GM18858 (cell line): ENCODE results near the gene ADPGK.
A peak's percentile ranks its signal among the peaks of the same experiment; 100 is the strongest.
"Not testable (repeated sequence)": the region's sequence is repeated elsewhere in the genome, so short reads cannot be mapped to it uniquely, and the experiment has no call there.

Experiments
- ATAC-seq: cut with Tn5 transposase; IDR thresholded peaks from one replicate; pipeline ENCODE4 v1.9.1; 2021; ENCODE audit not compliant: unreplicated experiment

Gene ADPGK

DNA sequence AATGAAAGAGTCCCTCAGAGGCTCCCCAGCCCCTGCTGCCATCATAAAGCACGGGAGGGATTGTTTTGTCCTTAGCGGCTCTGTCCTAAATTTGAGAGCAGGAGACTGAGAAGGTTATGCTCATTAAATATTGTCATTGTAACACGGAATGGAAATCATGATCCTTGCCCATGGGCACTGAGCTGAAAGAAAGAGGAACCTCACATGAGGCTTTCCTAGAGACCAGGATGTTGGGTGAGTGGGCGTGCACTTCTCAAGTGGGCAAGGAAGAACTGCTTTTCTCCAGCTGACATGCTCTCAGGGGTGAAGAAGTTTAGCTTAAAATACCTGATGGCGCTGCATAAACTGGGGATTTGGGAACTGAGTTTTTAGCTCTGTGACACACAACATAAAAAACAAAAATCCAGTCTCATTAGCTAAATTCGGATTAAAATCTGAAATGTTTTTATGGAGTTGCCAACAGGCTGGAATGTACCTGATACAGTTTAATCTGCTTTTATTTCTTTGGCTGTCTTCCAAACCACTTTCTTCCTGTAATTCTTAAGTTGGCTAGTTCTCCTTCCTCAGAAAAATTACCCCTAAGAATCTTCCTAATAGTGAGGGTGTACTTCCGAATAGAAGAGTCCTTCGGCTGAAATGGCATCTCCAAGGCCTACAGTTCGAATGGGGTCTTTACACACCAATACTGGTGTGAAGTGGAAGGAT lies 31.7 kb downstream of the ADPGK start:
- ATAC-seq = no peak

DNA sequence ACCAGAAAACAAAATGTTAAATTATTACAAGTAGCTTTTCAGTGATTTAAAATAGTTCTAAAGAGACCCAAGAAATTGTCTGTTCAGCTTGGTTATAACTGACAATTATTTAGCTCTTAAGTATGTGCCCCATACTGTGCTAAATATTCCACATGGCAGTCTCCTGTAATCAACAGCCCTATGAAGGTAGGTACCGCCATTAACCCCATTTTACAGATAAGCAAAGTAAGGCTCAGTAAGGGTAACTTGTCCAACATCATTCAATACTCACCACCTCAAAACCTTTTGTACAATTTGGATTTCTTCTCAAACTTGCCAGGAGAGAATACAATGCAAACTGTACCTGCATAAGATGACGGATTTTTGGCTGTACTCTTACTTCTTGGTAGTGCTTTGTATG lies 33.9 kb downstream of the ADPGK start:
- ATAC-seq = no peak

DNA sequence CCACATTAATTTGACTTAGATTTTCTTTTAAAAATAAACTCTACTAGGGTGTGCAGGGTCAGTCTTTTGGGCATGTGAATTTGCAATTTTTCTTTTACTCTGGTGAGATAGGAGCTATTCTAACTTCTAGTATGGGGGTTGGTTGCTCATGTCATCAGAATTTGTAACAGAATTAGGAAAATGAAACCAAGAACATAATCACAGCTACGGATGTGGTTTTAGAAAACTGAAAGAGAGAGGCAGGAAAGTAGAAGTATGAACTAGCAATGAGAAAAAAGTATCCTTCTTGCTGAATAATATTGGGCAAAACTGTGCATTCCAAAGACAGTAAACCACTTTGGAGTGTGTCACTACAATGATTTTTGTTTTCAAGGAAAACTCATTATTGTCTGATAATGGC lies 43.3 kb downstream of the ADPGK start:
- peak; percentile 76 for ATAC-seq

DNA sequence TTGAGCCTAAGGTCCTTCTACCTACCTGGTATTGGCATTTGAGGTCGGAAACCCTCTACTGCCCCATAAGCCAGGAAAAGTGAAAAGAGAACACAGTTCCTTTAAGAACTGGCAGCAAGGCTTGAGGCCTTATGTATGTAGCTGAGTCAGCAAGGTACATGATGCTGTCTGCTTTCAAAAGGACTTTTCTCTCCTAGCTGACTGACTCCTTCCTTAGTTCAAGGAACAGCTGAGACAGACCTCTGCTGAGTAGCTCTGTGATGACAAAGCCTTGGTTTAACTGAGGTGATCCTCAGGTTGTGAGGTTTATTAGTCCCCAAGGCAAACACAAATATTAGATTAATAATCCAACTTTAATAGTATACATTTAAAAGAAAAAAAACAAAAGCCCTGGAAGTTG lies 45.8 kb downstream of the ADPGK start:
- ATAC-seq = no peak

DNA sequence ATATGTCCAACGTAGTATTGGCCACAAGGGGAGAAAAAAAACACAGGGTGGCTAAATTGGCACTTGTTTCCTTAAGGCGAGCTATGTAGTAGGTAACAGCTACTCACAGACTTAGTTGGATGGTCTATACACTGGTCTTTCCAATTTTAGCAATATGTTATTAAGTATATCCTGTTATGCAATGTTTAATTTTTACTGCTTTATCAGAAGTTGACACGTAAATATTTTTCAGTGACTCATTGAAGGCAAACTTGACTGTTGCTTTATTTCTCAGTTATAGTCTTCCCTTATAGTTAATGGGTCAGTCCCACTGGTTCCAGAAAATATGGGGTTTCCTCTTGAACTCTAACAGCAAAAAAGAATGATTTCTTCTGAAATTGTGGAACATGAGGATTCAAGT lies 46.5 kb downstream of the ADPGK start:
- no peak for ATAC-seq

DNA sequence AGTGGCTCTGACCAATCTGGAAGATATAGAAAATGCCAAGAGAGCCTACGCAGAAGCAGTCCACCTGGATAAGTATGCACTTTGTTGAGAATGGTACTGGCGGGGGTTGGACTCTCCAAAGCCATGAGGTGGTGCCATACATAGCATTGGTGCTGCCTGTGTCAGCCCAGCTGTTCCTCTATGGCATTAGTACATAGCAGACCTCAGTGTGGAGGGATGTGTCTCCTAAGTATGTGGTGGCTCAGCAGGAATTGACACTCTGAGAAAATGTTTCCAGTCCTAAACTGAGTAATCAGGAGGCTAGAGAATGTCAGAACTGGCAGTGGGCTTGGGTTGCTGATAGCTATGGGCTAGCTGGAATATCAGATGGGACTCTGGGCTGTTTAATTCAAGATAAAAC lies 48.4 kb downstream of the ADPGK start:
- ATAC-seq = no peak

DNA sequence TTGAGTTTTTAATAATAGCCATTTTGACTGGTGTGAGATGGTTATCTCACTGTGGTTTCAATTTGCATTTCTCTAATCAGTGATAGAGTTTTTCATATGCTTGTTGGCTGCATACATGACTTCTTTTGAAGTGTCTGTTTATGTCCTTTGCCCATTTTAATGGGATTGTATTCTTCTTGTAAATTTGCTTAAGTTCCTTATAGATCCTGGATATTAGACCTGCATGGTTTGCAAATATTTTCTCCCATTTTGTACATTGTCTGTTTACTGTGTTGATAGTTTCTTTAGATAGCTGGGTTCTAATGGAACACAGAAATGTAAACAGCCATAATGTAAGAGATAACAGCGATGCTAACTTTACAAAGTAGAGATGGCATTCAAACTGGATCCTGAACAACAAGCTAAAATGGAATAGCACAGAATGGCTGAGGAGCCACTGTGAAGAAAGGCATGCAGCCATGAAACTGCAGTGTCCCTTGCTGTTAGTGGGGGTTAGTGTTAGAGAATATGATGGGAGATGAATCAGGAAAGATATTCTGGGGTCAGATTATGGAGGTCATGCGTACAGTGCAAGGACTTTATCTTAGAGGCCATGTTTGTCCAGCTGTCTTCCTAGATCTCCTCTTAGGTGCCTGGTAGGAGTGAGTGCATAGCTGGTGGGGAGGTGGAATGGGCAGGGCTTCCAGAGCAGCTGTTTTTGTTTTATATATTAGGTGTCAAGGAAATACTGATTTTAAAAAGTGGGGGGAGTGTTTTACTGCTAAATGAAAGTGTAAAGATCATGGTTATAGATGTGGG lies 49.4 kb downstream of the ADPGK start:
- ATAC-seq = no peak

DNA sequence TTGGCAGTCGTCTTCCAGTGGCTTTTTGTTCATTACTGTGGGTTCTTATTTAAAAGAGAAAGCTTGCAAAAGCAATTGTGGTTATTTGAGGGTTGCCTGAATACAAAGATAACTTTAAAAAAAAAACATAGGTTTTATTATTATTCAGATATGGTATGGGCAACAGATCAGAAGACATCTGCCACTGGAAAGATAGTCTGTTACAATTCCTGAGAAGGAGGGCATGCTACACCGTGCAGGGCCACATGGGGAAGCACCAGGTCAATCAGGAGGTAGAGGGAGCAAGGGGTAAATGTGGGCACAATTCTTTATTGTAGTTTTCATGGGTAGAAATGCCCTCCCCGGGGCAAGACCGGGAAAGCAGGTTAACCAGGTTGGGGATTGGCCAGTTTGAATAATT lies 51.0 kb downstream of the ADPGK start:
- ATAC-seq = no peak

DNA sequence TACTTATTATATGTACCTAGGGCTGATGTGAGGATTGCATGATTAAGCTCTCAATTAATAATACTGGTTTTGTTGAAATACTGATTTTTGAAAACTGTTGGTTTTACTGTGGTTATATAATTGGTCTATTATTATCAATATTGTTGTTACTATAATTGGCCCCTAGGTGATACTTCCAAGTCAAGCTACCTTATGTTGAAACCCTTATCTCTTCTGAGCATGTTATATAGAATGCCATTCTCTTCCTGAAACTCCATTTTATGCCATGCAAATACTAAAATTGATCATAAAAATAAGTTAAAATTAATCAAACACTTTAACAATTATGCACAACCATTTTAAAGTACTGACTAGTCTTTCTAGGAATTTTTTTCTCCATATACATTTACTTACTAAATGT lies 51.5 kb downstream of the ADPGK start:
- no peak for ATAC-seq

DNA sequence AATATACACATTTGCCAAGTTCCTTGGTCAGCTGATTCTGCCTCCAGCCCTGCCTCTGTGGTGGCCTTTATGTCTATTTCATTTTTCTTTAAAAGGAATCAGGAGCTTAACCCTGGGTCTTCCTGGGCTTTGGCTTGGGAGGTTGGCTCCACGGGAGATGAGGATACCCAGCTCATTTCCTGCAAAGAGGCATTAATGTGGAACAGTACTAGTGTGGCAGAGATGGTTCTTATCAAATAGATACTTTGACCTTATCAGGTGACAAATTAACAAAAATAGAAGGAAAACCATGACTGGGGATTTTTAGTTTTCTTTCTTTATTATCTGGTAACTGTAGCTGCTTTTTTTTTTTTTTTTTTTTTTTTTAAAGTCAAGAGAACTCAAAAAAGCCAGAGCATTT lies 54.7 kb downstream of the ADPGK start:
- ATAC-seq = no peak

DNA sequence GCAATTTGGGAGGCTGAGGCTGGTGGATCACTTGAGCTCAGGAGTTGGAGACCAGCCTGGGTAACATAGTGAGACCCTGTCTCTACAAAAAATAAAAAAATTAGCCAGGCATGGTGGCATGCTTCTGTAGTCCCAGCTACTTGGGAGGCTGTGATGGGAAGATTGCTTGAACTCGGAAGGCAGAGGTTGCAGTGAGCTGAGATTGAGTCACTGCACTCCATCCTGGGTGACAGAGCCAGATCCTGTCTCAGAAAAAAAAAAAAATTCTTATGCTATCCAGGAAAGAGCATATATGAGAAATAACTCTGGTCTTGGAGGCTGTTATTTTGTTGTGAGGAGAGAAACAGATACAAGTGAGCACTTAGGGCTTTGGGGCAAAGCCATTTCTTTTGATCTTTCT lies 55.3 kb downstream of the ADPGK start:
- ATAC-seq = not testable (repeated sequence)

DNA sequence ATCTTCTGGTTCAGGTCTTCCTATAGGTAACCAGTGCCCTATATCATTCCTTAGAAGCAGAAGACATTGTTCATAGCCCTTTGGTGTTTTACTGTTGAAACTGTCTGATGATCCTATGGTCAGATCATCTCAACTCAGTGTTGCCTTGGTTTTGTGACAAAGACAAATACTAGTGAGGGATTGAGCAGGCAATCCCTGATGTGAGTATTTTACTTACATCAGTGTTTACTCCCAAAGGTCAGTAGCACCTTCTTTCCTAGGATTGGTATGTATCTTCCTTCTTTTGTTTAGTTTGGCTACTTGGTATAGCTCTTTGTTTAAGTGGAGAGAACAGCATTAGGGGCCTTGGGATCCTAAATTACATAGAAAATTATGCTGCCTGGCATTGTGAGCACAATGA lies 56.4 kb downstream of the ADPGK start:
- no peak for ATAC-seq

DNA sequence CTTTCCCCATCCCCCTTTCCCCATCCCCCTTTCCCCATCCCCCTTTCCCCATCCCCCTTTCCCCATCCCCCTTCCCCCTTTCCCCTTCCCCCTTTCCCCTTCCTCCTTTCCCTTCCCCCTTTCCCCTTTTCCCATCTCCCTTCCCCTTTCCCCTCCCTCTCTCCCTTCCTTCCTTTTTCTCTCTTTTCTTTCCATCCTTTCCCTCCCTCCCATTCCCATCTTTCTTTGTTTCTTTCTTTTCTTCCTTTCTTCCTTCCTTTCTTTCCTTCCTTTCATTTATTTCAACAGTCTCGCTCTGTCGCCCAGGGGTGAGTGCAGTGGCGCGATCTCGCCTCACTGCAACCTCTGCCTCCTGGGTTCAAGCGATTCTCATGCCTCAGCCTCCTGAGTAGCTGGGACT lies 57.7 kb downstream of the ADPGK start:
- not testable (repeated sequence) for ATAC-seq

DNA sequence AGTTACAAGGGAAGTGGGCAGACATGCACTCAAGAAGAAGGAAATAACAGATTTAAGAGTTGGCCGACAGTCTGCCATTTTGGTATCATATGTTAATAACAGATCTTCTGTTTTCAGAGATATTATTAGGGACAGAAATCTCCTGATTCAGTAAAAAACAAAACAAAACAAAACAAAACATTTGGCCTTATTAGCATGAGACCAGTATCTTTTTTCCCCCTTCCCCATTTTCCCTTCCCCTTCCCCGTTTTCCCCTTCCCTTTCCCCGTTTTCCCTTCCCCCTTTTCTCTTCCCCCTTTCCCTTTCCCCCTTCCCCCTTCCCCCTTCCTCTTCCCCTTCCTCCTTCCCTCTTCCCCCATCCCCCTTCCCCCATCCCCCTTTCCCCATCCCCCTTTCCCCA lies 58.1 kb downstream of the ADPGK start:
- no peak for ATAC-seq

DNA sequence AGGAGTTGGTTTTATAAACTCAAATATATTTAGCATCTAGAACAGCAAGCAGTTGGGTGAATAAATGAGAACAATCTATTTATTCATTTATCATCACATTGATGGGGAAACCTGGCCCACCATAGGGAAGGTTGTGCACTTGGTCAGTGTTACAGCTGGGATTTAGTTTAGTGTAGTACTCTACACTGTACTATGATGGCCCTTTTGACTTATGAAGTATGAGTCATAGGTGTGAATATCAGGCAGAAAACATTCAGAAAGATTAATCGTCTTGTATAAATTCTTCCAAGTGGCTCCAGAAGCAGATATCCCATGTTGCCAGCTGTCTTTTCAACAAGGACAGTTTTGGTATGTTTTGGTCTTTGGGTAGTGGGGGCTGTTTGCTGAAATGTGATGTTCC lies 59.5 kb downstream of the ADPGK start:
- no peak for ATAC-seq

DNA sequence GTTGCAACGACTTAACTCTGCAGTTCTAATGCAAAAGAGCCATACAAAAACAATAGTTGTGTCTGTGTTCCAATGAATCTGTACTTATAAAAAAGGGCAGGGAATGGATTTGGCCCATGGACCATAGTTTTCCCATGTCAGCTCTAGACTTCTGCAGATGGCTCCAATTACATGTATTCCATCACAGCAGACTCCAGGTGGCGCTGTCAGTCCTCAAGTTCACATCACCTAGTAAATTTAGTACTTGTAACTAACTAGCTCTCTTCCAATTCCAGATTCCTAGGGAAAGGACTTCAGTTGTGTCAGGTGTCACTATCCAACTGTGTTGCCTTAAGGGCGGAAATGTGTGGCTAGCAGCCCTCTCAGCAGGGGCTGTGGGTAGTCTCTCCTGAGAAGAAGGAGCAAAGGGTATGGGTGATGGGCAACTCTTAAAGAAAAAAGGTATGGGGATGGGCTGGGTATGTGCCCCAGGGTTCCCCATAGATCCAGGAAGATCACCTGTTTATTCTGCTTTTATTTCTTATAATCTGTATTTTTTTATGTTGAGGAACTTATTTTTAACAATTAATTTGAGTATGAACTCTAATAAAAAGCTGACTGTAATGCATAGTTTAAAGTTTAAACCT lies 61.4 kb downstream of the ADPGK start:
- no peak for ATAC-seq

DNA sequence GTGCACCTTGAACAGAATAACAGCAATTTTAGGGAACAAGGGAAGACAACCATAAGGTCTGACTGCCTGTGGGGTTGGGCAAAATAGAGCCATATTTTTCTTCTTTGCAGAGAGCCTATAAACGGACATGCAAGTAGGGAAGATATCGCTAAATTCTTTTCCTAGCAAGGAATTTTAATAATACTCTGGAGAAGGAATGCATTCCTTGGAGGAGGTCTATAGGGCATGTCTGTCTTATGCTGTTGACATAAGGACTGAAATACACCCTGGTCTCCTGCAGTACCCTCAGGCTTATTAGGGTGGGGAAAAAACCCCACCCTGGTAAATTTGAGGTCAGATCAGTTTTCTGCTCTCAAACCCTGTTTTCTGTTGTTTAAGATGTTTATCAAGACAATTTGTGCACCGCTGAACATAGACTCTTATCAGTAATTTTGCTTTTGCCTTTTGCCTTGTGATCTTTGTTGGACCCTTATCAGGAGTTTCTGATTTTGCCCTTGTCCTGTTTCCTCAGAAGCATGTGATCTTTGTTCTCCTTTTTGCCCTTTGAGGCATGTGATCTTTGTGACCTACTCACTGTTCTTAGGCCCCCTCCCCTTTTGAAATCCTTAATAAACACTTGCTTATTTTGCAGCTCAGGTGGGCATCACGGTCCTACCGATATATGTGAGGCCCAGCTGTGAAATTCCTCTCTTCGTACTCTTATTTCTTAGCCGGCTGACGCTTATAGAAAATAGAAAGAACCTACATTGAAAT lies 74.8 kb downstream of the ADPGK start:
- not testable (repeated sequence) for ATAC-seq

DNA sequence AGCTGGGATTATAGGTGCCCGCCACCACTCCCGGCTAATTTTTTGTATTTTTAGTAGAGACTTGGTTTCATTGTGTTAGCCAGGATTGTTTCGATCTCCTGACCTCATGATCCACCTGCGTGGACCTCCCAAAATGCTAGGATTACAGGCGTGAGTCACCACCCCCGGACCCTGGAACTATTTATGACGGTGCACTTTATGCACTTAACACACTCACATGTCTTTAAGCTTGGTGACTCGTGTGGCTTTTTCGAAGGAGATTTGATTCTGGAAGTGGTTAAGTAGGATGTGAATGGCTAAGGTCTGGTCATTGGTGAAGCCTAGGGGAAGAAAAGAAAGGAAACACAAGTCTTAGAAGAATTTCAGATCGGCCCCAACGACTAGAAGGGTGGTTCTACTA lies 77.3 kb downstream of the ADPGK start:
- no peak for ATAC-seq
